CD4-positive, alpha-beta T cell treated with Interleukin-6 at 100 ng/mL for 8 hours (primary cell): ENCODE data around the gene SH3PXD2B.
A peak's percentile ranks its signal among the peaks of the same experiment; 100 is the strongest.

Experiments
- DNase-seq: peaks from one replicate; pipeline ENCODE4 v3.0.0-alpha.2; 2020; ENCODE audit warnings: mixed read lengths, low spot score

Gene SH3PXD2B

GRCh38 chr5:172453206-172453985, 929 bp downstream of the SH3PXD2B start:
- DNase-seq: no peak

- no peak for DNase-seq
These were observed 1.7 kb downstream of the SH3PXD2B start for GRCh38 chr5:172452398-172453205.

DNA sequence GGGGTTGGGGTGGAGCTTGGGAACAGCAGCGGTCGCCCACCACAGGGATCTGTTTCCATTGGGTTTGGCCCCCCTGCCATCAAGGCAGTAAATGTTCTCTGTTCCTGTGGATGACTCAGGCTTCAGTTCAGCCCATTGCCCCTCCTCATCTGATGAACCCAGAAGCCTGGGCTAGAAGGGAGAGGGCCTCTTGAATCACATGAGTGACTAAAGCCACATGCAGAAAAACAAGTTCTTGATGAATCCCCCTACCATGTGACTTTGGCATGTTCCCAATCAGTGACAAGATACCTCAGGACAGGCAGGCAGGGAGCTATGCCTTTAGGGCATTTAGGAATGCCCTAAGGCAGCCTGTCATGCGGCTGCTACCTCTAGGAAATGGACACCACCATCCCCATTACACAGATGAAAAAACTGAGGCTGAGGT, 2.5 kb downstream of the SH3PXD2B start:
- no peak for DNase-seq

GRCh38 chr5:172450861-172451695, 3.2 kb downstream of the SH3PXD2B start:
- DNase-seq: peak; percentile 23

GRCh38 chr5:172450453-172450852, 3.9 kb downstream of the SH3PXD2B start:
- no peak for DNase-seq

- no peak for DNase-seq
These were observed 5.3 kb downstream of the SH3PXD2B start for GRCh38 chr5:172448999-172449398.

GRCh38 chr5:172447646-172448365, 6.5 kb downstream of the SH3PXD2B start:
- no peak for DNase-seq

GRCh38 chr5:172446336-172447051, 7.8 kb downstream of the SH3PXD2B start:
- DNase-seq: no peak

DNA sequence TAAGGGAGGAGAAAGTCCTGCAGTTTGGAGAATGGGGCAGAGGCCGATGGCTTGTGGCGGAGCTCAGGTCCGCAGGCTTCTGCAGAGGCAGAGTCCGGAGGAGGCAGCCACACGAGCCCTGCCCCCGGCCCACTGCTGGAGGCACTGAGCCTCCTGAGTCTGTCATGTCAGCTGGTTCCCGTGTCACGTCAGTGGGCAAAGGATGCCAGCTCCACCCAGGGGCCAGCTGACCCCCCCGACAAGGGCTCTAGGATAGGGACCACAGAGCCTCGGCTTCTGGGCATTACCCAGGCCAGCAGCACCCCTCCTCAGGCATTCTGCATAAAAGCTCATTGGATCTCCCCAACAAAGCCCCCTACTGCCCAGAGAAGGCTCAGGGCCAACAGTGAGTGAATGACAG, 8.5 kb downstream of the SH3PXD2B start:
- no peak for DNase-seq

DNA sequence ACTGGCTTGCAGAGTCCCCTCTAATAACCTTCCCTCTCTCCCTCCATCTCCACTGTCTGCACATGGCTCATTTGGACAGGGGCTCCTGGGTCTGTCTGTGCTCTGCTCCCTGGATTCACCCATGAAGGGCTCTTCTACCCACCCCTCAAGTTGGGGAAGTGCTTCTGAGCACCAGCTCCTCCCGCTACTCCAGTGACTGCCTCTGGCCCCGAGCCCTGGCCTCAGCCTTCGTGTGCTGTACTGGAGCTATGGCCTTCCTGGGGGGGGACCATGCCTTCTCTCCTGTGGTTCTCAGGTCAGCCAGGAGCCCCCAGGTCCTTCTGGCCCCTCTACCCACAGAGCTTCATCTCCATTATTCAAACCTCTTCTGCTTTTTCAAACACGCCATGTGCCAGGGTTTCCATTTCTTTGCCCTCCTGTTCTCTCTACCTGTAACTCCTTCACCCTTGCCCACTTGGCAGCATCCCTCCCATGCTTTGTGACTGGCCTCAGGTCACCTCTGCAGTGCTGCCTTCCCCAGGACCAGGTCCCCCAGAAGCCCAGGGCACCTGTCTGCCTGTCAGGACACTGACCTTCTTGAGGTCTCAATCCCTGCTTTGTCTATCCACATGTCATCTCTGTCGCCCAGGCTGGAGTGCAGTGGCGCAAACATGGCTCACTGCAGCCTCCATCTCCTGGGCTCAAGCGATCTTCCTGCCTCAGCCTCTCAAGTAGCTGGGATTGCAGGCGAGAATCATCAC, 9.5 kb downstream of the SH3PXD2B start:
- no peak for DNase-seq

- no peak for DNase-seq
These were observed 10.2 kb downstream of the SH3PXD2B start for GRCh38 chr5:172444110-172444510.

DNA sequence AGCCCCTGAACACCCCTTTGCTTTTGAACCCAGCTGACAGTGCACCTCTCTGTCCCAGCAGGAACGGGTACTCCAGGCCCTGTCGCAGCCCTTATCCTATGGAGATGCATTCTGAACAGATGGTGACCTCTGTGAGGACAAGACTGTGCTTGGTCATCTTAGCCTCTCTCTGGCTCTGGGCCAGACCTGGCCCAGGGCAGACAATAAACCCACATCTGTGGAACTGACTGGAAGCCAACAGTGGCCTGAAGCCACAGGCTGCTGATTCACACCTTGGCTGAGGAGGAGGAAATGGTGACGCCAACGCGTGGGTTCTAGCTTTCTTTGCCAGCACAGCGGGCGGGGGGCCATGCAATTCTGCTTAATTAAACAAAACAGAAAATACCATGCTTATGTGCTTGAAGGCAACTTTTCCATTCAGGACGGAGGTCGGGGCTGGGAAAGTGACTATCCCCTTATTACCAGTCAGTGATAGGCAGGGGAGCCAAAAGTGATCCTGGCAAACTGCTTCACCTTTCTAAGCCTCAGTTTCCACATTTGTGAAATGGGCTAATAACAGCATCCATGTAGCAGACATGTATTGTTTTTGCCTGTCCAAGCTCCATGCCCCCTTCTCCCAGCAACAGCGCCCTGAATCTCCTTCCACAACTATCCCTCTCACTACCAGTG, 10.8 kb downstream of the SH3PXD2B start:
- no peak for DNase-seq

GRCh38 chr5:172442592-172442991, 11.7 kb downstream of the SH3PXD2B start:
- no peak for DNase-seq

DNA sequence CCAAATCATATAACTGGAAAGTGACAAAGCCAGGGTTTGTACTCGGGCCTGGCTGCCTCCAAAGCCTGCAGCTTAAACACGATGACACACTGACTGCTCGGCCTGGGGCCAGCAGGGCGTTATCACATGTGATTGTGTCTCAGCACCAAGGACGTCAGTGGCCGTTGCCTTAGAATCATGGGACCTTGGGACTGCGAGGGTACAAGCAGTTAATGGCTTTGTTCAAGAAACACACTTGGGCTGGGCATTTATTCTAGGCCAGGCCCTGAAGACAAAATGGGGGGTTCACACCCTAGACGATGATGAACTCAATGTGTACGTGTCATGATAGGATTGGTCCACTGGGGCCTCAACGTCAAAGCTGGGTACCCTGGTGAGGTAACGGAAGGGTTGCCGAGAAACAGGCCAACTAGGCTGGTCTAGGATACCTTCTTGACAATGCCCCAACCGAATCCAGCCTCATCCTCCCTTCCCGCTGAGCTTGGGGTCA, 13.0 kb downstream of the SH3PXD2B start:
- DNase-seq: no peak

DNA sequence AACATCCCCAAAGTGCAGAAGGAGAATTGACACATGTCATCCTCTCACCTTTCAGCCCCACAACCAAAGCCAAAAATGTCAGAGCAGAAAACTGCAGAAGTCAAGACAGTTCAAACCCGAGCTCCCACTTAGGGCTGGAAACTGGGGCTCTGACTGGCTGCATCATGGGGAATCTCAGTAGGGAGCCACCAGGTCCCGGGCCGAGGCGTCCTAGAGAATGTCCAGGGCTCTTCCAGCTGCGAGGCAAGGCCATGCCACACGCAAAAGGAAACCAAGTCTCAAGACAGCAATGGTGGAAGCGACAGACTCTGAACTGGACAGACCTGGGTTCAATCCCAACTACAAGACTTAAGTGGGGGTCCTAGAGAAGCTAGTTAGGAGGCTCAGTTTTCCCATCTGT, 13.8 kb downstream of the SH3PXD2B start:
- no peak for DNase-seq

DNA sequence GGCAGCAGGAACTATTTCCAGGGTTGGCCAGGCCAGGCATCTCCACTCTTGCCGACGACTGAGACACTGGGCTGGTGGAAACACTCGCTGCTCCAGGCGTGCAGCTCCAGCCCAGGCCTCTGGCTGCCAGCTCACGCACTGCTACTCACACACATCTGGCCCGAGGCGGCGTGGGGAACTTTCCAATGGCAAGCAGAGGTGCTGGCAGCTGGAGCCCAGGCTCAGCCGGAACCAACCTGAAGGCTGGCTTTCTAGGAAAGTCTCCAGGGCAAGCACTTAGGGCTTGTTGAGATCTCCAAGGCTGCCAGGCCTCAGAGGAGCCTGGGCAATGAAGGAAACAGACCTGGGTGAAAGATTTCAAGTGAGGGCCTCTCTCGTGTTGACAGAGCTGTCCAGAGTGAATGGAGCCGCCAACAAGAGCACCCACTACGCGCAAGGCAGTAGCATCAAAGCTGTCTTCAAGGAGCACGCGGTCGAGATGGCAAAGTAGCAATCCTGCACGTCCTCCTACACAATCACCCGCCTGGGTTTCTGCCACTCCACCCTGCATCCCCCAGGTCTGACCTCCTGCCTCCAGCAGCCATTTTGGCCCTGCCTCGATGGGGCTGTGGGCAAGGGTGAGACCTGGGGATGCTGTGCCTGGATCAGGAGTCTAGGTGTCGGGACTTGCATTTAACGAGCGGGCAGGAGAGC, 14.4 kb downstream of the SH3PXD2B start:
- DNase-seq: no peak

DNA sequence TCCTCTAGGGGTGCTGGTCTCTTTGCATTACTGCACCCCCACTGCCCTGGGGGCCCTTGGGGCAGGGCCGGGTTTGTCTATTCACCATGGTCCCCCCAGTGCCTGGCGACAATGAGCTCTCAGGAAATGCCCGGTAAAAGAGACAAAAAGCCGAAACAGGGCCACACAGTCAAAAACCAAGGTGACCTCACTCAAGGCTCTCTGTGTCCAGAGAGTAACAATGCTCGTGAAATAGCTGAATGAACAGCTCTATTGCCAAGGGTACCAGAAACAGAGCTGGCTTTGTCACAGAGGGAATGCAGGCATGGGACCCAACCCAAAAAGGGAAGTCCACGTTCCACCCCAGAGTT, 16.0 kb downstream of the SH3PXD2B start:
- DNase-seq: no peak

DNA sequence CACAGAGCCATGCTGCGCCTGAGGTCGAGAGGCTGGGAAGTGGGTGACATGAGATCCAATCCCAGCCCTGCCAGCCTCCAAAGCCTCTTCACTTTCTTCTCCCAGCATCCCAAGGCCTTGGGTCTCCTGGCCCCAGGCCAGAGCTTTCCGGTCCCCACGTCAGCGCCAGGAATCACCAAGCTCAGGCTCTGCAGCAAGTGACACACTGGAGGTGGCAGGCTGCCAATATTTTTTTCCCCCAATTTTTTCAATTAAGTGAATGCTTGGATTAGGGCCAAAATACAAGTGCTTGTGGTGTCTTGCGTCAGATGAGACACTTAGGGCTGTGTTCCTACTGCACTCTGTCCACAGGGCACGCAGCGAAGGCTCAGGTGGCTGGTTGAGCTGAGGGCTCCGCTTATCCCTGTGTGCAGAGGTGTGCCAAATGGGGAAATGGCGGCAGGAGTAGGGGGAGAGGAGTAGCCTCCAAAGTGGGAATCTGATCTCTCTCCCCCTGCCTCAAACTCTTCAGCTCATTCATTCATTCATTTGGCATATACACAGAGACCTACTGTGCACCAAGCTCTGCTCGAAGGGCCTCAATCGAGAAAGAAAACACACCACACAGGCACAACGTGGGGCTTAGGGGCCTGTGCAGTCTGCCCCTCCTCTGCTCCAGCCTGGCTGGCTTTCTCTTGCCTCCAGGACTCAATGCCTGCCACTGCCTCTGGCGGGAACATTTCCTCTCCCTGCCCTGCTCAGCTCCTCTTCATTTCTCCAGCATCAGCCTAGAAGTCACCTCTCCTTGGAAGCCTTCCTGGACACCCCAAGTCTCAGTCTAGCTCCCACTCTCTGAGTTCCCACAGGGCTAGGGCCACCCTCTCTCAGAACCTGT, 16.6 kb downstream of the SH3PXD2B start:
- DNase-seq: no peak
